GM18508 (cell line): ENCODE results near the gene MST1R.

Source experiments
- ATAC-seq: cut with Tn5 transposase; IDR thresholded peaks from one replicate; pipeline ENCODE4 v1.9.1; 2021; ENCODE audit warnings: moderate number of reproducible peaks; ENCODE audit not compliant: insufficient read depth, unreplicated experiment

The MST1R gene

DNA sequence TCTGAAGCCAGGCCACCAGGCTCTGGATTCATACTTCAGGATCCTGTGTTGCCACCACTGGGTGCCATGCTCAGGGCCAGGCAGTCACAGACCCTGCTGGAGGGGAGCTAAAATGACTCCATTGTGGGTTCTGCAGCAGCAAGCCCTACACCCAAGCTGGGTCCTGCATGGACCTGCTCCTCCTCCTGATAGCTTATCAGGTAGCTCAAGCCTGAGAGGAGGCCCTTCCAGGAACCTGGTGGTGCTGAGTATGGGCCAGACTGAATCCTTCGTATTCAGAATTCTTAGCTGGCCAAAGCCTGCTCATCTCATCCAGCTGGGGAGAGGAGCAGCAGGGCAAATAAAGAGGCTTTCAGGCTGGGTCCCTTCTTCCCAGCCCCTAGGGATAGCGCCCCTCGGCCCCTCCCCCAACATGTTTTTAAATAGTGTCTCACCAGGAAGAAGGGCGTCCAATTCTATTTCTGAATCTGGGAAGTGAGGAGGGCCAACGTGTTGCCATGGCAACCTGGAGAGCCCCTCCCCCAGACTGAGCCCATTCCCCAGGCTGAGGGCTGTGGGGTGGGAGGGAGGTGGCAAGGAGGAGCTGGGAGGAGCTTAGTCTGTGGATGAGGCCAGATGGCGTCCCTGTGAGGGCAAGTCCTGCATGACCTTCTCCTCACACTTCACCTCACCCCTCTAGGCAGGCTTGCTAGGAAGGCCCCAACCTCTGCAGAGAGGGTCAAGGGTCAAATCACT, 22.9 kb downstream of the MST1R start:
- ATAC-seq: no peak

DNA sequence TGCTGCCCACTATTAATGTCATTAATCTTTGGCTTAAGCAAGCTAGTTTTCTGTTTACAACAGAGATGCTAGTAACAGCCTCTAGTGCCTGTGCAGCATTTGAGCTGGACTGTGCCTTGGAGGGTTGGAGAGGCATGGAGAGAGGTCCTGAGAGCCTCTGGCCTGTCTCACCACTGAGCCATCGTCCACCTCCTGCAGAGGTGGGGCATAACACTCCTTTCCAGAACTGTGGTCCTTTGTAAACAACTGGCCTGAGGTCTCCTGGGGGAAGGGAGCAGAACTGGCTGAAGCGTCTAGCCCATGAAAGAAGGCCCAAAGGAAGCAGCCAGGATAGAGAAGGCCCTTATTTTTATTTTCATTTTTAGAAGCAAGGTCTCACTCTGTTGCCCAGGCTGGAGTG, 24.0 kb downstream of the MST1R start:
- ATAC-seq: no peak

DNA sequence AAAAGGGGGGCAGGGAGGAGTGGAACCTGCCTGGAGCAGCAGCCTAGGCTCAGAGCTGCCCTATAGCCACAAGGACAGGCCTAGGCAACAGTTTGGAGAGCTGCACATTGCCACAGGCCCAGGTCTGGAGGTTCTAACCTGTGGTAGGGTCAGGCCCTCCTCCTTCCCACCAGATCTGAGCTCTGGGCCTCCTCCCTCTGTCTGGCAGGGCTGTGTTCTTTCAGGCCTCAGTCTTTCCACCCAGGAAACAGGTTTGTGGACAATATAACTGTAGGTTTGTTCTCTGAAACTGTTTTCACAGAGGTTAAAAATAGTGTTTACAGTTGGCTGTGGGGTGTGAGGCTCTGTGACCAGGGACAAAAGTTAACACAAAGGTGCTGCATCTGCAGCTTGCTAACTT, 25.0 kb downstream of the MST1R start:
- ATAC-seq: no peak

DNA sequence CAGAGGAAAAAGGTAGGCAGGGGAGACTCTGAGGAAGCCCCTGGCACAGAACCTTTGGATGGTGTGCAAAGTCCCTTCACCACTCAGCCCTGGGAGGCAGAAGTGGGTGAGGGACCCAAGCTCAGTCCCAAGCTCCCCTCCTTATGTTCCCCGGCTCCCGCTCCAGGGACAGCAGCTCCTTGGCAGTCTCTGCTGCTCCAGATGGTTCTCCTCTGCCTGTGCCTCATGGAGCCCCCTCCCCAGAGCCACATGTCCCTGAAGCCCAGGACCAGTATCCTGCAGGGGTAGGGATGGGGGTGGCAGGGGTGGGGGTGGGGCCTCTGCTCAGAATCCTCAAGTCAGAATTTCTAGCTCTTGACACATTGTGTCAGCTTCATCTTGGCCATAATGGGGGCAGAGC, 26.0 kb downstream of the MST1R start:
- no peak for ATAC-seq

DNA sequence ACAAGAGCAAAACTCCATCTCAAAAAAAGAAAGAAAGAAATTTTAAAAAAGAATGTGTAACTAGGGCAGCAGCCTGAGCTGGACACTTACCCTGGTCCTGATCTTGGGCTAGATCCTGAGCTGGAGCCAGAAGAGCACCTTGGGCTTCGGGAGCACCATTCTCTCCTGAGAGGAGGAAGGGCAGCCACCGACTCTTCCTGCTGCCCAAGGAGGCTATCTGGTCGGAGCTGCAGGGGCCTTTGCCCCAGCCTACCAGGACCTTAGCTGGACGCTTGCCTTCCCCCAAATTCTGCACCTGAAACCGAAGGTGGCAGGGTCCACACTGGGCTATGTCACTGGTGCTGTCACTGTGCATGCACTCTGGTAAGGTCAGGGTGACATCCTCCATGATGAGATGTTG, 27.1 kb downstream of the MST1R start:
- ATAC-seq: no peak

DNA sequence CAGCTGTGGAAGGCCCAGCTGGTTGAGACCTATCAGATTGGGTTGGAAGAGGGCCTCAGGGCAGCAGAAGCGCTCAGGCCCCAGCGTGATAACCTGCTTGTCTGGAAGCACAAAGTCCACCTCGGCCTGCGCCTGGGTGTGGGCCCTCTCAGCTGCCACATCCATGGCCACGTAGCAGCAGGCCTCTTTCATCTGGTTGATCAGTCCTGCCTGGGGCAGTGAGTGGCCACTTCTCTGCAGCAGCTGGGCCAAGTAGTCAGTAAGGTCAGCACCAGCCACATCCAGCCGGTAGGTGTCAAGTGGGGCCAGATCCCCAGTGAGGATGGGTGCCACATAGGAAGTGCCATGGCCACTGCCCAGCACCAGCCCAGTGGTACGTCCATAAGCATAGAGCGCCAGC, 30.1 kb downstream of the MST1R start:
- no peak for ATAC-seq

DNA sequence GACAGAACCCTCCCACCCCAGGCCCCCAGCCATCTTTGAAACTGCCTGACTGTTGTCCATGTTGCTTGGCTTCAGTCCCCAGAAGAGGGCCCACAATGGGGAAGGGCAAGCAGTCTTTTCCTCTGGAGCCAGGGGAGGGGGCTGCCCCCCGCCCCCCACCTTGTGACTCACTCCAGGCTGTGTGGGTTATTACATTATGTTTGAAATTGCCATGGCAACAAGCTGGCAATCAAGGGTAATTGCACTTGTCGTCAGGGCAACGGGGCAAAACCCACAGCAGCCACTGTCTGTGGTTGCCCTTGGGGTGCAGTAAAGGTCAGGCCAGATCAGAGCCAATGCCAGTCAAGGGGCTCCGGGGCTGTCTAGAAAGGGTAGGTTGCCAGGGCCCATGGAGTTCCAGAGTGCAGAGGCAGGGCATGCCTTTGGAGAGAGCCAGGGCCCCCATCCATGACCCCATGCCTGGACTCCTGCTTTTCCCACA, 30.8 kb downstream of the MST1R start:
- no peak for ATAC-seq

DNA sequence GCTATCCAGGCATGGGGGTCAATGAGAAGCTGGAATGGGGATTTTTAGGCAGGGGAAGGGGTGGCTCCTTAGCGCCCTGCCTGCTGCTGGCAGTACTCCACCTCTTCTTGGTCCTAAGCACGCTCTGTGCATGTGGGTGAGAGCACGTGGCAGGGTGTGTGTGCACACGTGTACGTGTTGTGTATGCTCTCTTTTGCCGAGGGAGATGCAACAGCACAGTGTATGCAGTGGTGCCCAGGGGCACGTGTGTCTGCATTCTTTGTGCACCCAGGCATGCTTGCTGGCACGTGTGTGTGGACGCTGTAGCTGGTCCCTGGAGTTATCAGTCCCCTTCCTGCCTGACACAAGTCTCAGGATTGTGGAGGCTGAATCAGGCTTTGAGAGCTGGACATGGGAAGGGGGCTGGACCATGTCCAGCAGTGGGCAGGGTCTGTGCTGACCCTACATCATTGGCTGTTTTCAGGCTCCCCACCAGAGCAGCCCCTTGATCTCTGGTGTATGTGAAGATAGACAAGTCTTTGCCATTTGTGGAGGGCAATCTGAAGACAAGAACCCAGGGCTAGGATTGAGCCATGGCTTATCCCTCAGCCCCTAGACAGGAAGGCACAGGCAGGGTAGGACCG, 32.0 kb downstream of the MST1R start:
- ATAC-seq: no peak

DNA sequence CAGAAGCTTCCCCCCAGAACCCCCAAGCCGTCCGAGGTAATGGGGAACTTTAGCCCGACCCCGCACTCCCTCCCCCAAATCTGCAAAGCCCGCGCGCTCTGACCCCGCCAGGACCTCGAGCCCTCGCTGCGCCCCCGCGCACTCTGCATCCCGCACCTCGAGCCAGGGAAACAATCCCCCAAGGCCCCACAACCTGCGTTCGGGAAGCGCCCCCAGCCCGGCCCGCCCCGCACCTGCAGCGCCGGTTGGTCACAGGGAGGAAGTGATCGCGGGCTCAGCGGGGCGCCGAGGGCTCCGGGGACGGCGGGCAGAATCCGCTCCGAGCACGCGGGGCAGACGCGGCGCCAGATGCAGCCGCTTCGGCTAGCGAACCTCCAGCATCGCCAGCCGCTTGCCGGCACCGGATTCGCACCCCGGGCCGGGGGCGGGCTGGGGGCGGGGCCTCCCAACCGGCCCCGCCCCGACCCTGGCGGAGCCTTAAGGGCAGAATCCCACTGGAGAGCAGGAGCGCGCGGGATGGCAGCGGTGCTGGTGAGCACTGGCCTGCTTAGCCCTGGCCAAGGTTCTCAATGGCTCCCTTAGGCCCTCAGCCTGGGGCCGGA, 34.0 kb downstream of the MST1R start, which contains the start of gene CAMKV:
Gene CAMKV (minus strand): TSS at position 382 of the 602 bp plus-strand sequence. CDS start 7,518 bp downstream, outside the sequence.
- ATAC-seq: no peak

DNA sequence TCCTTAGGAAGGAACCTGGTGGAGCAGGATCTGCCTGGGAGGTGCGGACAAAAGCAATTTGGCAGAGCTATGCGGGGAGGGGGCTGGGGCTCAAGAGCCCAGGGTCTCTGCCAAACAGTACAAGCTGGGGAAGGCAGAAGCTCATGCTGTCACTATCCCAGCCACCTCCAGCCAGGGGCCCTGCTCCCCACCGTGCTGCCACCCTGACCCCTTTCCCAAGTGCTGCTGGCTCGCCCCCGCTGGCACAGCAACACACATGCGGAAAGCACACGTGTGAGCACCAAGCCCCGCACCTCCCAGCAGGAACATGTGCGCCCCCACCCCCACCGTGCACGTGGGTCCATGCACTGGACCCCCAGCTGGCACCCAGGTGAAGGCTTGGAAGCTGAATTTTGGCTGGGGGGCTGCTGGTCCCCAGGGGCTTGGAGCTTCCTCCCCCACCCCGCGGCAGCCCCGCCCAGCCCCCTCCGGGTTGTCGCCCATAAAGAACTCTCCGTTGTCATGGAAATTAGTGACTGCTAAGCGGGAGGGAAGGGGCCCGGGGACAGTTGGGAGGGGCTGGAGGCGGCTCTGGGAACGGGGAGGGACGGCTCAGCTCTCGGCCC, 34.7 kb downstream of the MST1R start:
- ATAC-seq: no peak

DNA sequence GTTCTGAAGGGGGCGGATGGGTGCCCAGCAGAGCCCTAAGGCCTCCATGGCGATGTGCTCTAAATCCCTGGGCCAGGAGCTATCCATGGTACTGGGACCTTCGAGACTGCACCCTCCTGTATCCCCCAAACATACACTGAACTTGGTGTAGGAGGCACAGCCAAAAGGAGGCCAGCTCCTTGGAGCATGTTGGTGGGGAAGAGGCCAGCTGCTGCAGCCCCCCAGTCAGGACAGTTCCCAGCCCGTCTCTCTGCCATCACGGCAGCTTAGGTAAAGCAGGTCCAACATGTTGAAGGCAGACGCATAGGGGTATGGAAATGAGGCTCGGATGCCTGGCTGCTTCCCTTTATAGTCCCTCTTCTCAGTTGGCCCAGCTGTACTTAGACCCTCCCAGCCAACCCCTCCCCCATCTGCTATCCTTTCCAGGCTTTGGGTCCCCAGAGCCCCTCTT, 35.8 kb downstream of the MST1R start:
- ATAC-seq: no peak

DNA sequence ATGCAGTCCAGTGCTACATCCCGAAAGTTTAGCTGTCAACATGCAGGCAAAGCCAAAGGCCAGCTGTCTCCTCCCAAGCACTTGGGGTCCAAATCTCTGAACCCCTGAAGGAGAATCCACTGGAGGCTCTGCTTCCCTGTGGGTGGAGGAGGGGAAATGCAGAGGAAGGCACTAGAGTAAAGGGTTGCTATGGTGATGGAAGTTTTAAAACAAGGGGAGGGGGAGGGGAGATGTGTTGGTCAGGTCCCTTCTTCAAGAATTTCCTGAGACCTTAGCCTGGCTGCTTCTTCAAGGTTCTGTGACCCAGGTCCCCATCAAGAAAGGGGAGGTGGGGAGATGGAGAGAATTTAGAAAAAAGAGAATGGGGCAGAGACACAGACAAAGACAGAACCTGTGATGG, 36.3 kb downstream of the MST1R start:
- ATAC-seq: no peak

DNA sequence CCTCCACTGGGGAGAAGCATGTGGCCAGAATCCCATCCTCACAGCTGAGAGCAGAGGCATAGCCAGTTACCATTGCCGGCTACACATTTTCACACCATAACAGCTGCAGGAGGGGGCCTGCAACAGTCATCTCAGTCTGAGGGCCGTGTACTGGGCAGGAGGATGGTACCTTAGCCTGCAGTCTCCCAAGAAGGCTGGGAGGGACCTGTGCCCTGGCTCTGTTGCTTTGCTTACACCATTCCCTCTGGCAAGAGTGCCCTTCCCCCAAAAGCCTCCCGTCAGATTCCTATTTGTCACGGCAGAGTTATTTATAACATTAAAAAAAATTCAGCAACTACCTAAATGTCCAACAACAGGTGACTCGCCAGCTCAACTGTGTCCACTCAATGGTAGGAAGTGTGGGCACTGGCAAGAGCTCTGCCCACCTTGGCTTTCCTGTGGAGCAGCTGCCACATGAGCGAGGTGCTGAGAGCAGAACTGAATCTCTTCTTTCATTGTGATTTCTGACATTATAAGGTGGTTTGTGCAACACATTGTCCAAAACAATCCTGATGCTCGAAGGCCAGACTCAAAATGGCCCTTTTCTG, 38.4 kb downstream of the MST1R start:
- ATAC-seq: no peak

DNA sequence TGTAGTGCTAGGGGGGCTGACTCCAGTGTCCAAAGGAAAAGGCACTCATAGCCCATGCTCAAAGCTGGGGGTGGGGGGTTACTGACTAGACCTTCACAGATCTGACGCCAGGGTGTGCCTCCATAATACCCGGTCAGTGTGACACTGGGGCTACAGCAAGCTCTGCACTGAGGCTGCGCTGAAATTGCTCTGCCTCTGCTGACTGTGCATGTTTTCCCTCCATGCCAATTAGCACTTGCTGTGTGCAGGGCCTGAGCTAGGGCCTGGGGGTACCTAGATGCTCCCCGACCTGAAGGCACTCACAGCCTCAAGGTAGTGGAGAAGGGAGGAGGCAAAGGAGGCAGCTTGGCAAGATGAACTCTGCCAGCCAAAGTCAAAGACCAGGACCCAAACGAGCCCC, 39.2 kb downstream of the MST1R start:
- no peak for ATAC-seq

DNA sequence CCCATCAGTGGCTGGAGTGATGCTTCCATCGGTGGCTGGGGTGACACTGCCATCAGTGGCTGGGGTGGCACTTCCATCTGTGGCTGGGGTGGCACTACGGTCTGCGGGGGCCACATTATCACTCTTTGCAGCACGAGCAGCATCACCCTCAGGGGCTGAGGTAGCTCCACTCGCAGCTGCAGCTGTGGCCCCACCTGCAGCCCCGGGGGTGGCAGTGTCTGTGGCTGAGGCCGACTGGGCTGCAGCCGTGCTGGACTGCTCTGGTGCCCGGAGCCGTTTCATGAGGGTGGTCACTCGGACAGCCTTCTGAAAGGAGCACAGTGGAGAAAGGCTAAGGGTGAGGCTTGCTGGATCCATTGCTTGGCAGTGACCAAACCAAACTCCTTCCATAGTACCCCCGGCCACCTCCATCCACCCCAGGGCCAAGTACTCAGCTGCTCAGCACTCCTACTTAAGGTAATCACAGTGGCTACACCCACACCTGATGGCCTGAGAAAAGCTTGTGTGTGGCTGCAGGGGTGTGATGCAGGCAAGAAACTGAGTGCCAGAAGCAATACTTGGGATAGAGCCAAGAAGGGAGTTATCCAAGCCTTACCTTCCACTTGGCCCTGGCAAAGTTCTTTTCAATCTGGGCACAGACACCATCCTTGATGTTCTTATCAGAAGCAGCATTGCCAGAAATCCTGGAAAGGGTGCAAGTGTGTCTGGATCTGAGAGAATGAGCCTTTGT, 43.9 kb downstream of the MST1R start:
- no peak for ATAC-seq

DNA sequence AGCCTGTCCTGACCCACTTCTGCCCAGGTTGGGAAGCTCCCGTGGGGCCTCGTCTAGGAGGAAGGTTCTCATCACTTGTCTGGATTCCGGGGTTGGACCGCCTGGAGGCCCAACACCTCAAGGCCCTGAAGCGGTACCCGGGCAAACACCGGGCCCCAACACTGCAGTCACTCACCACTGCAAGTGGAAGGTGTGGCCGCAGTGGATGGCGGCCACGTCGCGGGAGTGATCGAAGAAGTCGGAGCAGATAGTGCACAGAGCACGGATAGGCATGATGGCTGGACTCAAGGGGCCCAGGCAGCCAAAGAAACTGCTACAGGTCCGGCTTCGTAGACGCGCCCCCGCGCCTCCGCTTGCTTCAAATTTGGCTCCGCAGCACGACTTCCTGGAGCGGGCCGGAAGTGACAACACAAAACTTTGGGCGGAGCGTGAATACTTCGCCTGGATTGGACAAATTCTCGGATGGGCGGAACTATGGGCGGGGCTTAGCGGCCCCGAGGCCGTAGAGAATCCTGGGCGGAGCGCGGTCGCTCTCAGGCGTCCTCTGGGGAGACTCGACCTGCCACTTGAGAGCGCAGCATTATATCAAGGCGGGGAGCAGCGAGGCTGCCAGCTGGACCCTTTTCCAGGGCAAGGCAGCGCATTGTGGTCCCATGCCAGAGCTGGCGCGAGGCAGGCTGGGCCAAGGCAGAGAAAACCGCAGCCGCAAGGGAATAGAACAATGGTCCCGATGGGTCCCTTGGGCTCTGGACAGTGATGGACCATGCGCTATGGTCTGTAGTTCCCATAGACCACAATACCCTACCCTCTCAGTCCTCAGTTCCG, 47.3 kb downstream of the MST1R start, which contains the start of gene TRAIP:
Gene TRAIP (minus strand): TSS at position 384 of the 825 bp plus-strand sequence. CDS start 111 bp downstream, at position 273.
- peak; percentile 60 for ATAC-seq

DNA sequence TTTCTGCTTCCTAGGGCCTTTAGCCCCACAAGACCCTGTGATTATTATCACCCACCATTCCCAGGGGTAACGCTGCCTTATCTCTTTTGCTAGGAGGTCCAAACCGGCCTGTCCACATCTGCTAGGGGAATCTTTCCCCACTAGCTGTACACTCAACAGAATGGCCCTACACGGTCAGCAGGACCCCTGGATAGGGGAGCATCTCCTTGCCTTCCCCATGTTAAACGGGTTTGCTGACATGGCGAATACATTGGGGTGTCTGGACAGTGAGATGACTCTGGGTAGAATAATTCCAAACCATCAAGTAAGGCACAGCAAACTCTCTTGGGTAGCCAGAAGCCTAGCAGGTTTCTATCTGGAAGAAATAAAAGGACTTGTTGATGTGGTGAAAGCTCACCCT, 48.0 kb downstream of the MST1R start:
- no peak for ATAC-seq

DNA sequence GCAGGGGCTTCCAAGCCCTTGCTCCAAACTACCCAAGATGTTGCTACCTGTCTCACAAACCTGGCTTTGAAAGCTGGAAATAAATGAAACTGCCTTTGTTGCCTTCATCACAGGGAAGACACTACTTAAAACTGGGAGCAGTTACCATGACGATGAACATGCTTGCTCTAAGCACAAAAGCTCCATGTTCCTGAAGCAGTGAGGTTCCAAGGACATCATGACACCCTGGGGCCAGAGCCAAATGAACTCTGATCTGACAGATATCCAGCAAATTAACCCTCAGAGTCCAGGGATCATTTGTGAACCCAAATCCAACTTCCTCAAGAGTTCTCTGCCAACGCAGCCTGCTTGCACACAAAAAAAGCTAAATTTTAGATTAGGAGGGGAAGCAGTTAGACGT, 58.0 kb downstream of the MST1R start:
- no peak for ATAC-seq
